Fibroblast of skin of back (primary cell): ENCODE results near the gene C17orf78. TPM values are rescaled to one million over a fixed set of nuclear protein-coding genes. Genes with fewer than 3 reads are reported as not detected.
"Not testable (repeated sequence)": the region's sequence is repeated elsewhere in the genome, so short reads cannot be mapped to it uniquely, and the experiment has no call there.

Experiments
- DNase-seq: peaks from one replicate; pipeline ENCODE4 v3.0.0-alpha.2; 2013
- polyA plus RNA-seq, 2 experiments: library from polyadenylated mRNA; unstranded; fragments of 120-200 nt; gene quantifications; one replicate each; pipeline ENCODE4 v1.2.1, GENCODE V29; 2013; ENCODE audit not compliant: insufficient read length in 2 of 2

C17orf78 gene
- polyA plus RNA-seq (2013, experiment 1 of 2; ENCODE audit: insufficient read length), result not detected
- polyA plus RNA-seq (2013, experiment 2 of 2; ENCODE audit: insufficient read length), result not detected

DNA sequence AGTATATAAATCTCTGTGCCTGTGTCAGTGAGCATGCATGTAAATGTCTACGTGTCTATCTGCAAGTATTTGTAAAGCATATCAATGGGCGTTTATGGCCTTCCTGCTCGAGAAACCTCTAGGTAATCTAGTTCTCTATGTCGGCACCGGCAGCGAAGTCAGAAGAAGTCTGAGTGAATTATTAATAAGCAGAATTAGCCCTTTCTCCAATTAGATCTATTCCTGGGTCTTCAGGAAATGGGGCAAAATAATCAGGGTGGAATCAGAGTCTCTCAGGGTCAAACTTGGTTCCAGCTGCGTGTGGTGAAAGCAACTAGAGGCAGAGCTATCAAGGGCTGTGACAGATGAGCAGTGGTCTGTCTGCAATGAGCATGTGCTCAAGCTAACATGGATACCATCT lies at the start of gene C17orf78:
Gene C17orf78, plus strand, starts transcription at position 280 of the 400 bp plus-strand sequence. Its CDS starts 108 bp downstream, at position 388.
- no peak for DNase-seq

DNA sequence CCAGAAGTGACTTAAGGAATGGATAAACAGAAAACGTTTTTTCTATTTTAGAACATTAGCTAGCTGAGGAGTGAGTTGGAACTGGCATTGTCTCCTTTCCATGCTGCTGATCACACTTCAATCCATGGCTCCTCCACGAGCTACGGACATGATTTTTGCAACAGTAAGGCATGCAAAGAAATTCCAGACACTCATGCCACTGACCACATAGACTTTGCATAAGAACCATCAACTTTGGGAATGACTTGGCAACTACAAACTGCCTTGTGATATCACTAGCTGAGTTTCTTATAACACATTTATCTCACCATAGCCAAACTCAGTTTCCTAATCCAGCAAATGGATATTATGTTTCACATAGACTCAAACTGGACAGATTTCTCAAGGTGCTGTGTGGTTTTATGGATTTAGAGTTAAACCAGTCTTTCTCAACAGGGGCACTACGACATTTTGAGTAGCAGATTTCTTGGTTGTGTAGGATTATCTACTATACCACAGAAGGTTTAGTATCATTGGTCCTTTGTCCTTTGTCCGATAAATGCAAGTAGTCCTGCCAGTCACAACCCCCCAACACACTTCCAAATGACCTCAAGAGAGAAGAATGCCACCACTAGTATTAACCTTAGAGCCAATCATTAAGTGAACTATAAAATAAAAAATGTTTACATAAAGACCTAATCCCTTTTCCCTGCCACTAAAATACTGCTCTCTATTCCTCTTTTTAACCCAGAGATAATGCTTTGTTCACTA lies 48.3 kb upstream of the C17orf78 start:
- DNase-seq, result peak; percentile 59

DNA sequence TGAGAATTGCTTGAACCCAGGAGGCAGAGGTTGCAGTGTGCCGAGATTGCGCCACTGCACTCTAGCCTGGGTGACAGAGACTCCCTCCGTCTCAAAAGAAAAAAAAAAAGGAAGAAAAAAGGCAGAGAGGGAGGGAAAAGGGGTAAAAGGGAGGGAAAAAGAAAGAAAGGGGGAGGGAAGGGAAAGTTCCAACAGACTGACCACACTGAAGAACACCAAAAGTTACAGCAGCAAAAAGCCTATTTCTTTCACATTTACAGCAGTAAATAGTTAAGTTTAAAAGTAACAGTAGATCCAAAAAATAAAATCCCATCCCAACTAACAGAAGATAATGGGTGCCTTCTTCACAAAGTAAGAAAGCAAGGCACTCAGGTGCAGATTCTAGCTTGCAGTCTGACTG lies 36.9 kb upstream of the C17orf78 start:
- DNase-seq, result no peak

DNA sequence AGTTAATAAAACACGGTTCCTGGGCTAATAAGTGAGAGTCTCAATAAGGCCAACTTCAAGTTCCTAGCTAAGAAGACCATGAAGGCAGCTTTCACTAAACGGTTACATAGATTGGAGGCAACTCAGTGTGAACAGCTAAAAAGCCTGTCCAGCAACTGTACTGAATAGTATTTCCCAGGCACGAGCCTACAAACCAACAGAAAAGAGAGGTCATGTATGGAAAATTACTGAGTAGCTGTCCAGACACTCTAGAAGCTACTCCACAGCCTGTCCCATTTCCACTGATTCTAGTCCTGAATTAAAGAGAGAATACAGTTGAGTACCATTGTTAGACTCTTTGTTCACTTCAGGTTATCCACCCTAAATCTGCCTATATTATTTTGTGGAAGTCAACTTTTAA lies 36.5 kb upstream of the C17orf78 start:
- DNase-seq, result no peak

DNA sequence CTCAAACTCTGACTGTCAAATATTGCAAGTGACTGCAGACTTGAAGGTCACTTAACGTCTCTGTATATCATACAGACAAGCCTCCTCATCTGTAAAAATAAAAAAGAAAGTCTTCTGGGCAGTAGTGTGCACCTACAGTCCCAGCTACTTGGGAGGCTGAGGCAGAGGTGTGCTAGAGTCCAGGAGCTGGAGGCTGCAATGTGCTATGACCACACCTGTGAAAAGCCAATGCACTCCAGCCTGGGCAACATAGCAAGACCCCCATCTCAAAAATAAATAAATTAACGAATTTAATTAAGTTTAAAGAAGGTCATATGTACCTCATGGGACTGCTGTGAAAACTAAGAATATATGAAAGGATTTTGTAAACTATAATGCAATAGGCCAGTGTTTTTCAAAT lies 35.0 kb upstream of the C17orf78 start:
- DNase-seq, result no peak

DNA sequence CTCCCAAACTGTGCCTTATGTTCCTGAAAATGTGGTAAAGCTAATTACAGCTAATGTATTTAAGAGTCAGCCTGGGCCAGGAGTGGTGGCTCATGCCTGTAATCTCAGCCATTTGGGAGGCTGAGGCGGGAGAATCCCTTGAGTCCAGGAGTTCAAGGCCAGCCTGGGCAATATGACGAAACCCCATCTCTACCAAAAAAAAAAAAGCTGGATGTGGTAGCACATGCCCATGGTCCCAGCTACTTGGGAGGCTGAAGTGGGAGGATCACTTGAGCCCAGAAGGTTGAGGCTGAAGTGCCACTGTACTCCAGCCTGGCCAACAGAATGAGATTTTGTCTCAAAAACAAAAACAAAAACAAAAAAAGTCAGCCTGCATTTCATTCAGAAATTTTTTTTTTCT lies 33.2 kb upstream of the C17orf78 start:
- no peak for DNase-seq

DNA sequence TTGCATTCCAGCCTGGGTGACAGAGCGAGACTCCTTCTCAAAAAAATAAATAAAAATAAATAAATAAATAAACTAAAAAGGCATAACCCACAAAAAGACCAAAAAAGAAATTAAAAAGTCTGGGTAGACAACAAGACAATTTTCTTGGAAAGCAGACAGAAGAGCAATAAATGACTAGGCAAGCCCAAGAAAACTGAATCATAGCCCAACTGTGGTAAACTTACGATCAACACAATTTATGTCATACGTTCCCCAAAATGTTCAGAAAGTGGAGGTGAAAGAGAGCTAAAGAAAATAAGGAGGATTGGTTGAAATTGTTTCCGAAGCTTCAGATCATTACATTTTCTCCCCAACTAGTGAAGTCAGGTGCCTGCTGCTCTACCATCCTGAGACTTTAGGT lies 31.3 kb upstream of the C17orf78 start:
- DNase-seq, result no peak

DNA sequence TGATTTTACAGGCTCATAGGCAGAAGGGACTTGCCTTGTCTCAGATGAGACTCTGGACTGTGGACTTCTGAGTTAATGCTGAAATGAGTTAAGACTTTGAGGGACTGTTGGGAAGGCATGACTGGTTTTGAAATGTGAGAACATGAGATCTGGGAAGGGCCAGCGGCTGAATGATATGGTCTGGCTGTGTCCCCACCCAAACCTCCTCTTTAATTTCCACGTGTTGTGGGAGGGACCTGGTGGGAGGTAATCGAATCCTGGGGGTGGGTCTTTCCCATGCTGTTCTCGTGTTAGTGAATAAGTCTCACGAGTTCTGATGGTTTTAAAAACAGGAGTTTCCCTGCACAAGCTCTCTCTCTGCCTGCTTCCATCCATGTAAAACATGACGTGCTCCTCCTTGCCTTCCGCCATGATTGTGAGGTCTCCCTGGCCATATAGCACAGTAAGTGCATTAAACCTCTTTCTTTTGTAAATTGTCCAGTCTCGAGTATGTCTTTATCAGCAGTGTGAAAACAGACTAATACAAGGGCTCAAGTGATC lies 28.9 kb upstream of the C17orf78 start:
- not testable (repeated sequence) for DNase-seq

DNA sequence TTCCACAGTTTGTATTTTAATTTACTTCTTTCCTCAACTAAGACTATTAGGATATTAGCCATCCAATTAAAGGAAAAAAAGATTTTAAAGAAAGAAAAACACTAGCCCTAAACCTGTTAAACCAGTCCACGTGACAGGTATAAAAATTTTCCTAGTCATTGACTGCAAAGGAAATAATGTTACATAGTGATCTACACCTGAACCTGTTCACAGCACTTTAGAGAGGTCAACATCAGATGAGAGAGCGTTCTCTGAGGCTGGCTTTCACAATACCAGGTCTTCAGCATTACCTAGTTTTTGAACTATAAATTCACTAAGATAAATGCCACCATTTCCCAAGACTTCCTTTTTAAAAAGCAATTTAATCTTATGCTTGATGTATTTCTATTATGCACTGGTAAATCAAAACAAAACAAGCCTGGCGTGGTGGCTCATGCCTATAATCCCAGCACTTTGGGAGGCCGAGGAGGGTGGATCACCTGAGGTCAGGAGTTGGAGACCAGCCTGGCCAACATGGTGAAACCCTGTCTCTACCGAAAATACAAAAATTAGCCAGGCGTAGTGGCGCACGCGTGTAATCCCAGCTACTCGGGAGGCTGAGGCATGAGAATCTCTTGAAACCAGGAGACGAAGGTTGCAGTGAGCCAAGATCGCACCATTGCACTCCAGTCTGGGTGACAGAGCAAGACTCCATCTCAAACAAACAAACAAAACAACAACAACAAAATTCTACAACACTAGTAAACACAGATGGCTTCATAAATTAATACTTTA lies 18.8 kb upstream of the C17orf78 start:
- DNase-seq, result not testable (repeated sequence)

DNA sequence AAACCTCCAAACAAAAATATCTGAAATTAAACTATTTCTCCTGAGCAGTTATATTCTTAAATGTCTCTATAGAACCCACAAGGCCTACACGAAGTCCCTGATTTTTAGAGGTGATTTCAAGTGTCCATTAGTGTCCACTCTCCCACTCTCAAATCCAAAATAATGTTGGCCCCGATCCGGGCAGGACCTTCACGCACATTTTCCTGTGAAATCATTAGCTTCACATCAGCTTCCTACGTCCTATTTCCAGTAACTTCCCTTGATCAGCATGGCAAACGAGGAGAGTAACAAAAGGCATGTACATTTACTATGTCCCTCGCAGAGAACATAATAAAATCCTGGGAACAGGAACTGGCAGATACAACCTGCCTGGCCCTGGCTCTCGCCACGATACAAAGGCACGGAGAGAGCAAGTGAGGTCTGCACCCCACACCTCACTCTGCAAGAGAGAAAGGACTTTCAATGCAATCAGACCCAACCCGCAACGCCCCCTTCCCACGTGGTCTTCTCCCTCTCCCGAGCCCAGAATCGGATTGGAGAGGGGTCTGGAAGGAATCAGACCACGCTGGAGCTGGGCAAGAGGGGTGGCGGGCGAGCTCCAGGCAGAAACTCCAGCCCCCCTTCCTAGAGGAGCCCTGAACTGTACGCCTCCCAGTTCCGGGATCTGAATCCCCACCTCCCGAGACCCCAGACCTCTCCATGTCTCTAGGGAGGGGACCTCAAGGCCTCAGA lies 17.5 kb upstream of the C17orf78 start:
- peak; percentile 49 for DNase-seq

DNA sequence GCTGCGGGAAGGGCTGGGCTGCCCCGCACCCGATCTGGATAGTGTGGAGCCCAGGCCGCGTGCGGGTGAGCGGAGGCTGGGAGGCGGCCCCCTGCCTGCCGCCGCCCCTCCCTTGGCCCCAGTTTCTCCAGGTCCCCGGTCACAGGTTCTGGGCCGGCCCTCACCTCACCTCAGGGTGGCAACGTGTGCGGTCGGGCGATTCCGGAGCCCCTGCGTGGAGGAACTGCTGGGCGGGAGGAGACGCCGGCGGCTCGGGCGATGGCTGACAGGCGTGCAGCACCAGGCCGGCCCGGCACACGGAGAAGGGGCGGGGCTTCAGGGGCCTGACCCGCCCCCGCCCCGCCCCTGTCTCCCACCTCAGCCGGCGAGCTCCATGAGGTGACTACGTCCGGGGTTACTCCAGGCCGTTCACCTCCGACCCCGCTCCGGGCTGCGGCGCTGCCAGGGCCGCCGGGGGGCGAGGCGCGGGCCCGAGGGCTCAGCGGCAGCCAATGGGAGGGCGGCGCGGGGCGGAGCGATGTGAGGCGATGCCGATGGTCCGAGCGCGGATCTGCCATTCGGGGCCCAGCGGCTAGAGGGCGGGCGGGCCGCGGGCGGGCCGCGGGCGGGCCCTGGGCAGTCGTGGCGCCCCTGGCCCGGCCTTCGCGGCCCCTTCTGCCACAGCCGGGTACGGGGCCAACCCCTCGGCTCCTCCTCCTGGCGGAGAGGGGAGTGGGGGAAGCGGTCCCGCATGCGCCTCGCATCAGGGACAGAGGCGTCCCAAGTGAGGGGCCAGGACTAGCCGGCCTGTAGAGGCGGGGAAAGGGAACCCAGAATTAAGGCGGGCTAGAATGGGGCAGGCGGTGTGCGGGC lies 16.7 kb upstream of the C17orf78 start:
- DNase-seq, result peak; percentile 91

DNA sequence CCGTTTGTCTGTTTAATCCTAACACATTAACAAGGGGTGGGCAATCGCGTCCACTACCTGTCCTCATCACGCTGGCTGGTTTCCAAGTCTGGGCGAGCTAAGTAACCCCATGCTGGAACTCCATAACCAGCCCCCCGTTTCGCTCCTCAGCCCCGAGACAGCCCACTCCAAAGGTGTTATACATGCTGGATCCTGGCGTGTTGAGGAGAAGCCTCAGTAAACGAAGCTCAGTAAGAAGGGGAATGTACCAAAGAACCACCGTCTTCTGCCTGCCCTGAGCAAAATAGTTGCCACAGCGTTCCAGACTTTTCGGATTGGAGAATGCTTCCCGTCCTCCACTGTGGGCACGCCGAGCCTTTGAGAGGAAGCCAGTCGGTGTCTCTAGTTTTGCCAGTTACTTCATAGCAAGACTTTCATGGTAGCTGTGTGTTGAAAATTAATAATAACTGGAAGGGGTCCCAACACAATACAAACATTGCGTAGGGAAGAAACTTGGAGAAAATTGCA lies 16.1 kb upstream of the C17orf78 start:
- no peak for DNase-seq

DNA sequence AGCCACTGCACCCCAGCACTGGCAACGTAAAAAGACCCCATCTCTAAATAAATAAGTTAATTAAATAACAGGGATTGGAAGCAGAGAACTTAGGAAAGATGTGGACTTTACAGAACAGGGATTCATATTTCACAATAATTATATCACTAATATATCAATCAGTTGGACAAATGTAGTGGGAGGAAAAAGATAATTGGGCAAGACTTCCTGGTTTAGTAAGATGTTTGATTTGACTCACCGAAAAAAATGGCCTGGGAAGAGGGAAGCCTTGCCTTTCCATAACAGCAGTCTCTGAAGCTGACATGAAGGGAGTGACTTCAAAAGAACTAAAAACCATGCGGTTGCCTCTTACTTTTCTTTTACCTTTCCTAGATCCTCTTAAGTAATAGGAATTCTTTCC lies 15.2 kb upstream of the C17orf78 start:
- DNase-seq, result no peak

DNA sequence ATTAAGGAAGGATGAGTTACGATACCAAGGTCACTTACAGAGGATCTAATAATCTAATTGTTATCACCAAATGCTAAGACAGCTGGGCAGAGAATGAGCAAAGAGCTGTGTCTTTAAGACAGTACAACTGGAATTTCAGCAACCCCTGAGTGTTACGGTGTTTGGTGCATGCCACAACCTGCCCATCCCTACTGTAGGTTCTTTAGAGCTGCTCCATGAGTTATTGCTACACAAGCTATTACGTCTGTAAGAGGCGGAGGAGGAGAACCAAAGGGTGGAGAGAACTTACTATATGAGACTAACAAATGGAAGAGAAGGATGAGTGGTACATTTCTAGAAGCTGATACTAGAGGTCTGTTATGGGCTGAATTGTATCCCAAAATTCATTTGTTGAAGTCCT lies 14.2 kb upstream of the C17orf78 start:
- DNase-seq, result no peak

DNA sequence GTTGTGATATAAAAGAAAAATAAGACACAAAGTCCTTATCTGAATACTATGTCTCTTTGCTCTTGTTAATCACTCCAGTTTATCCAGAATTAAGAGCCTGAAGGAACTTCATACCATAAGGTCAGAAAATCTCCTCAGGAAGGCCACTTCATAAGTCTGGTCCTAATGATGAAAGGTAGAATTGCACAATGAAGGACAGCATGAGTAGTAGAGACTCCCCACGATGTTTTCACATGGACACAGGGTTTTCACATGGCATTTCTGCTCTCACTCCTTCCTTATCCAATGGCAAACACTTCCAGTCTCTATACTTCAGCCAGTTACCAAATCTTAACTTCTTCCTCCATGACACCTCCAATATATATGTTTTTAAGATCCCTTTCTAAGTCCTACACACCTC lies 10.2 kb upstream of the C17orf78 start:
- DNase-seq, result no peak

DNA sequence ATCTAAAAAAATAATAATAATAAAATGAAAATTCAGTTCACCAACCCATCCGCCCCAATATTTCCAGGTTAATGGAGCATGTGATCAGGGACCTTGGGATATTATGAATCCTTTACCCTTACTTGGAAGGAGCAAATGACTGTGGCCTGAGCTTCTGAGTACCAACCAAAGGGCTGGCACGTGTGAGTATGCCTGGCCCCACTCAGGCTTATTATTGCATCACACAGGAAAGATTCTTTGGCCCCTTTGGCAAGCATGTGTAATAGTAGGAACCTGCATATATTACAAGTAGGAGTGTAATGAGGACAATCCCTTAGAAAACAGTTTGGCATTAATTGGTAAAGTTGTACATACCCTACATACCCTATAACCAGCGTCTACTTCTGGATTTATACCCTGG lies 7.2 kb upstream of the C17orf78 start:
- peak; percentile 7 for DNase-seq

DNA sequence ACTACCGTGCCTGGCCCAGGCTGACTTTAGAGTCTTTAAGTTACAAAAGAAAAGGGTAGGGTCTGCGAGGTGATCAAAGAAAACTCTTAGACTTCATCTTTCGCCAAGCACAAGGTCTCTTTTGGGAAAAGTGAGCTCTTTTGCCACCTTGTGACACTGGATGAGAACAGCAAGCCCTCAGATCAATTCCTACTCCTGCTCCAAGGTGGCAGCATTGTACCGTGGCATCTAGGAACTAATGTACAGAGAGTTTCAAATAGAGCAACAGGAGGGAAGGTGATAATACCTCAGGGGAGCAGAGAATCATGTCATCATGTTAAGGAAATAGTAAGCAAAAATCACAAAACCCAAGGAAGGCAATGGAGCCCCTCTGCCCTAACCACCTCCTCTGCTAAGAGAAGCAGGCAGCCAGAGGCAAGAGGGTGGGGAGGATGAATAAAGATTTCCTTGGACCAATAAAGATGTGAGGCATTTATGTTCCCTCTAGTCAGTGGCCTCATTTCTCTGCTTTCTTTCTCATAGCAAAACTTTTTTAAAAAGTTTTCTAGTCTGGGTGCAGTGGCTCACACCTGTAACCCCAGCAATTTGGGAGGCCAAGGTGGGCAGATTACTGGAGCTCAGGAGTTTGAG lies 2.1 kb upstream of the C17orf78 start:
- peak; percentile 78 for DNase-seq

DNA sequence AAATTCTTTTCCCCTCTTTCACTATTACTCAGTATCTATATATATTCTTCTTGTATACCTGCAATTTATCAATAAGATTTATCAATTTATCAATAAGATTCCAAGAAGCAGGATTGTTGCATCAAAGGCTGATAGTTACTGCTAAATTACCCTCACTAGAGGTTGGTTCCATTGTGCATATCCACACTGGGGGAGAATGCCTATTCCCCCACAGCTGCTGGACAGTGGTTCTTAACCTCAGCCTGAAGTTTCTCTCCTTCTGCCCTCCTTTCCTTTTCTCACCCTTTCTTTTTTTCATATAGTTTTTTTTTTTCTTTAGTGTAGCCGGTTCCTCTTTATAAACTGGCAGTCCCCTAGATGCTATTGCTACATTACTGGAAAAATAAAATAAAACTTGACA lies 6.3 kb downstream of the C17orf78 start:
- DNase-seq, result no peak

DNA sequence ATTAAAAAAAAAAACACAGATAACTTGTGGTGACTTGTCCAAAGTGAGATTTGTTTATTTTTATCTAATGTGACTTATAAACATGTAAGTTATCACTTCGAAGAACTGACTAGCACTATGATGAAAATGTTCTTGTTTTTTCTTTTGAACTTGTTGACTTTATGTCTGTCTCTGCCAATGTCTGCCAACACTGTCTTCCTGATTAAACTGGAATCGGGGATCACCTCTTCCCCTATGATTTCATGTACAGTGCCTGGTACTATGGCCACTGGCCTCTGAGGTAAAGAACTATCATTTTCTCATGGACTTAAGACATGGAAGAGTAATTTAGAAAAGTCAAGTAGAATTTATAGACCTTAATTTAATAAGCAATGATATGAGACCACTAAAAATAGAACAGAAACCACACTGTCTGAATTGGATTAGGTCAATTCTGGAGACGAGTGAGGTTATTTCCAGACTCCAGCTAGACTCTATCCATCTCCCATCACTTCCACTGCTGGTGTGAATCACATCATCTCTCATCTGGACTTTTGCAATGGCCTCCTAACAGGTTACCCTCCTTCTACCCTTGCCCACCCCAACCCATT lies 8.9 kb downstream of the C17orf78 start:
- no peak for DNase-seq

DNA sequence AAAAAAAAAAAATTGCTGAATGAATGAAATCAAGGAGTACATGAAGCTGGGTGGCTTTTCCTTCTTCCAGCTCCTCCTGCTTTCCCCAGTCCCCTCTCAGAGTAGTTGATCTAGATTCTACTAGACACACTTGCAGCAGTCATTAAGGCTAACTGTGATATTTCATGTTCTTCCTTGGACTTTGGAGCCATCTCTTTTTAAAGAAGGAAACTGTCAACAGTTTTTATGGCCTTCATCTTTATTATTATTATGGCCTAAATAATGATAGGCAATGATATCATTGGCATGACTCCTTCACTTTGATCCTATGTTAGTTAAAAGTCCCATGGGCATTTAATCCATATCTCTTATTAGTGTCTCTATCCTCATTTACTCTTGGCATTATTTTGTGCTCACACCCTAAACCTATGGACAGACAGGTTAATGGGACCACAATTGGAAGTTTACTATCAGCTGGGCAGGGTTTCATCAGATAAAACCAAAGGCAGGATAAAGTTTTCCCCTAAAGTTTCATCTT lies 9.7 kb downstream of the C17orf78 start:
- DNase-seq, result no peak

DNA sequence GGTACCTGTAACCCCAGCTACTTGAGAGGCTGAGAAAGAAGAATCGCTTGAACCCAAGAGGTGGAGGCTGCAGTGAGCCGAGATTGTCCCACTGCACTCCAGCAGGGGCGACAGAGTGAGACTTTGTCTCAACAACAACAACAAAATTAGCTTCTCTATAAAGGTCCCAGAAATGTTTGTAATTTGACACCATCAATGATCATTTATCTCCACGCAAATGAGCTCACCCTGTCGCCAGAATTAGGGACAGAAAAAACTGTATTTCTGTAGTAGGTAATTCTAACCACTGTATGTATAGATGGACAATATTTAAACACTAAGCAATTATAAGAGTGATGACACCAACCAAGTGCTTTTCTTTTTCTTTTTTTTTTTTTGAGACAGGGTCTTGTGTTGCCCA lies 10.7 kb downstream of the C17orf78 start:
- DNase-seq, result no peak
